Heart left ventricle (tissue), 16 donors: ENCODE measurements around the gene DMD. TPM values are rescaled to one million over a fixed set of nuclear protein-coding genes. Genes with fewer than 3 reads are reported as not detected.

Experiments
- ATAC-seq, 4 donors: fragments of 200-7000 bp; cut with Tn5 transposase; one replicate each; pipeline ENCODE4 v1.9.1; 2020 to 2022; ENCODE audit warnings: moderate library complexity in 4 of 4, mild to moderate bottlenecking in 3 of 4, moderate number of reproducible peaks in 1 of 4
- DNase-seq, 5 donors: peaks; one replicate each; pipeline ENCODE4 v3.0.0-alpha.2; 2020
- H3K27ac ChIP-seq, 12 donors: fragments of 200-600 bp; sonication (generic) in 4 of 12; one replicate each; pipeline versions ENCODE4 v1.5.0 to v1.8.0; 2016 to 2022; ENCODE audit warnings: mild to moderate bottlenecking in 2 of 12
- H3K27me3 ChIP-seq, 9 donors: fragments of 200-600 bp; sonication (generic) in 2 of 9; one replicate each; pipeline versions ENCODE4 v1.5.1 to v1.8.0; 2016 to 2022; ENCODE audit warnings: mild to moderate bottlenecking in 3 of 9
- H3K36me3 ChIP-seq, 9 donors: fragments of 200-600 bp; sonication (generic) in 2 of 9; one replicate each; pipeline versions ENCODE4 v1.5.0 to v1.8.0; 2018 to 2022; ENCODE audit warnings: mild to moderate bottlenecking in 2 of 9
- H3K4me1 ChIP-seq, 12 donors: fragments of 200-600 bp; sonication (generic) in 4 of 12; one replicate each; pipeline versions ENCODE4 v1.5.0 to v1.8.0; 2016 to 2022; ENCODE audit warnings: mild to moderate bottlenecking in 3 of 12
- H3K4me3 ChIP-seq, 12 donors: fragments of 200-600 bp; sonication (generic) in 4 of 12; one replicate each; pipeline versions ENCODE4 v1.5.0 to v1.8.0; 2017 to 2022; ENCODE audit warnings: mild to moderate bottlenecking in 9 of 12, moderate library complexity in 4 of 12
- H3K9me3 ChIP-seq, 12 donors: fragments of 200-600 bp; sonication (generic) in 4 of 12; one replicate each; pipeline versions ENCODE4 v1.5.0 to v1.8.0; 2016 to 2022; ENCODE audit warnings: mild to moderate bottlenecking in 1 of 12
- CTCF ChIP-seq, 12 donors: fragments of 200-600 bp; sonication (generic) in 4 of 12; IDR thresholded peaks; one replicate each; pipeline versions ENCODE4 v1.5.0 to v1.8.0; 2018 to 2022; ENCODE audit warnings: antibody characterized with exemption in 12 of 12, mild to moderate bottlenecking in 5 of 12
- POLR2A ChIP-seq, 2 donors: fragments of 450-650 bp; IDR thresholded peaks; one replicate each; pipeline ENCODE4 v1.6.1; 2017; ENCODE audit warnings: antibody characterized with exemption in 2 of 2, mild to moderate bottlenecking in 2 of 2, moderate library complexity in 2 of 2
- WGBS, 4 donors: extraction: QIAGEN DNeasy Blood & Tissue Kit in 2 of 4; methylation state at CpG; one replicate each; pipeline versions ENCODE4 v1.1.5 to v1.1.7; 2013 to 2018; 5-methylcytosine and 5-hydroxymethylcytosine counted together
- intact Hi-C, 10 donors: fragments of 100-400 bp; cut with DNase I; formaldehyde crosslinking; loops; one replicate each; pipeline versions ENCODE4 v1.11.1 to v1.14.2; 2022
- microRNA-seq, 4 donors: library from miRNA; unstranded; fragments of <30 nt; microRNA quantifications; one replicate each; pipeline versions ENCODE4 to v1.2.0, GENCODE V29; 2017 to 2020
- polyA plus RNA-seq, 2 donors: library from polyadenylated mRNA; stranded (reverse); fragments of 200-250 nt; gene quantifications; one replicate each; pipeline ENCODE4 v1.2.3, GENCODE V29; 2013
- total RNA-seq, 9 donors: library from RNA; depleted of rRNA in 2 of 9; stranded (reverse); fragments of >200 nt in 2 of 9; fragmentation: NEBNext Ultra II Directional in 3 of 9; extraction: Animal tissue kit (Norgen Biotek cat#: 25700) in 3 of 9; gene quantifications; one replicate each; pipeline versions ENCODE4 v1.1.0 to v1.2.4, GENCODE V29; 2016 to 2023
- donor health status: ischemic (EF 13 %, LVEDD 7.1; RV severe dilation, severe dysfunction).
- donor health status: healthy with polysubstance abuse.
- donor health status: DM: no; HTN: yes; CAD: no.
- donor health status: DM: no; HTN: no; CAD: no.
- donor health status: ischemic (EF 25% LVEDD 6.9; RV normal size, moderate dysfunction).
- donor health status: ischemic (EF 25% LVEDD 5.7; RV mildly dilated, moderate dysfunction).
- donor health status: healthy.
- donor health status: DM: yes; HTN: yes; CAD: no.
- donor health status: ischemic (EF 35%, LVEDD 5.7; RV mildly dilated, moderate dysfunction).
- donor health status: nonischemic (EF 11% LVEDD 7.7; RV severe dilation, severe dysfunction).
- donor health status: DM: yes; HTN: yes; CAD: no.
- donor health status: PGD.
- donor health status: ischemic (EF 29% LVEDD 5.4; RV normal size, mild dysfunction).
- donor health status: nonischemic (EF 23%, LVEDD 6.1; RV moderate dilation, normal function).

The DMD gene
- total and polyA plus RNA-seq, 11 donors: 34.7 to 236 (median 162) TPM

- TF ChIP-seq POLR2A (IDR thresholded peaks at IDR 0.05) (no peak), CTCF (IDR thresholded peaks at IDR 0.05) (no peak)
- H3K9me3 ChIP-seq: peaks cover 0 to 16% (median 0%) of the 10 kb centered on the region in 12 donors
- whole genome bisulfite sequencing, 4 donors: 60 to 90% (median 75%) methylated on average over 2 of the region's 2 CpGs
- ATAC-seq (no peak), DNase-seq (no peak)
- intact Hi-C loops: no loop called here
- H3K4me1 ChIP-seq: no peaks in the 10 kb centered on the region
- H3K4me3 ChIP-seq: no peak overlapping the region
- H3K36me3 ChIP-seq: no peaks in the 10 kb centered on the region
- H3K27me3 ChIP-seq: no peaks in the 10 kb centered on the region
- no peak overlapping the region for H3K27ac ChIP-seq
These were observed 2136.8 kb downstream of the DMD start for GRCh38 chrX:31074522-31074921.

- H3K27me3 ChIP-seq: no peaks in the 10 kb centered on the region
- ATAC-seq (no peak), DNase-seq (no peak)
- H3K36me3 ChIP-seq: no peaks in the 10 kb centered on the region
- TF ChIP-seq POLR2A (IDR thresholded peaks at IDR 0.05): no peak
- H3K27ac ChIP-seq: no peak within 1 kb of the TSS
- 87 to 98% (median 95%) methylated on average over 32 to 33 of the region's 33 CpGs for WGBS, 4 donors
- no peak within 1 kb of the TSS for H3K4me3 ChIP-seq
- peaks cover 0 to 8% (median 0%) of the 10 kb centered on the region in 12 donors for H3K9me3 ChIP-seq
- H3K4me1 ChIP-seq: no peaks in the 10 kb centered on the region
- intact Hi-C loops: no loop called here
These were observed 2139.6 kb downstream of the DMD start, which contains the start of gene FTHL17 for GRCh38 chrX:31071725-31072124. FTHL17 (minus strand) TSS chrX:31072041; CDS start chrX:31071953, 88 bp downstream.

GRCh38 chrX:31071262-31071661 lies 2140.1 kb downstream of the DMD start:
- Histone ChIP-seq H3K27ac (no peak overlapping the region), H3K36me3 (no peaks in the 10 kb centered on the region), H3K4me1 (no peaks in the 10 kb centered on the region), H3K27me3 (no peaks in the 10 kb centered on the region), H3K4me3 (no peak overlapping the region), H3K9me3 (peaks cover 0 to 7% (median 0%) of the 10 kb centered on the region in 12 donors)
- DNase-seq: peak in 1 of 5 donors; percentile 19
- no peak for ATAC-seq
- 83 to 96% (median 91%) methylated on average over 15 to 18 of the region's 18 CpGs for WGBS, 4 donors
- no peak for TF ChIP-seq CTCF (IDR thresholded peaks at IDR 0.05)
- no peak for TF ChIP-seq POLR2A (IDR thresholded peaks at IDR 0.05)
- intact Hi-C loops: no loop called here

DNA sequence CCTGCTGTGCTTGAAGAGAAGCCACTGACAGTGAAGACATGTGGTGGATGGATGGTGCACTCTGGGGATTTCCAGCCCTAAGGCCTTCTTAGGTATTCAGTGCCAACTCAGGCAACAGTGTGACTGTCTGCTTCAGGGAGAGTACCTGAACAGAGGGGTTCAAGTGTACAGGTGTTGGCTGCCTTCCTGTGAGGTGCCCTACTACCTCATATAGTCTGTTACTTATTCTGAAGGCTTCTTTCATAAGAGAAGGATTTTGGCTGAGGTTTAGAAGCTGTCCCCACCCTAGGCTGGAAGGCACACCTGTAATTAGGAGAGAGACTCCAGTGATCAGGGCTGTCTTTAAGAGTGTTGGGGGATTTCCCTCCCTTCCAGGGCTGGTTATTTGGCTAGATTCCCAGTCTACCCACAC lies 2141.3 kb downstream of the DMD start:
- TF ChIP-seq CTCF (IDR thresholded peaks at IDR 0.05) (no peak), POLR2A (IDR thresholded peaks at IDR 0.05) (no peak)
- Histone ChIP-seq H3K27me3 (no peaks in the 10 kb centered on the region), H3K4me1 (no peaks in the 10 kb centered on the region), H3K9me3 (peaks cover 0 to 7% (median 0%) of the 10 kb centered on the region in 12 donors), H3K27ac (no peak overlapping the region), H3K4me3 (no peak overlapping the region), H3K36me3 (no peaks in the 10 kb centered on the region)
- ATAC-seq (no peak), DNase-seq (no peak)
- intact Hi-C loops: no loop called here

Small RNA genes lying within 50 kb of the gene (microRNA-seq; reads per million reads assigned to microRNA genes)
- gene MIR3915: 0.83 to 2.3 (median 1.0) reads per million in 4 donors
- gene MIR548F5: 0 reads per million in 4 donors
